ENCODE data around the gene CHD3.

Gene CHD3

GRCh38 chr17:7875804-7876370 is 12.7 kb upstream of the CHD3 start:
- DNase-seq: no peak

GRCh38 chr17:7878234-7878633 is 10.4 kb upstream of the CHD3 start:
- DNase-seq: no peak

- DNase-seq: no peak
These were observed 8.3 kb upstream of the CHD3 start for GRCh38 chr17:7880076-7880868.

GRCh38 chr17:7881276-7882054 is 7.1 kb upstream of the CHD3 start:
- no peak for DNase-seq

- DNase-seq: no peak
These were observed 6.5 kb upstream of the CHD3 start for GRCh38 chr17:7882068-7882467.

- DNase-seq: no peak
These were observed 6.0 kb upstream of the CHD3 start for GRCh38 chr17:7882629-7883028.

GRCh38 chr17:7883781-7884386 is 4.7 kb upstream of the CHD3 start:
- DNase-seq: peak; percentile 22

- DNase-seq: peak; percentile 29
These were observed 3.8 kb upstream of the CHD3 start for GRCh38 chr17:7884581-7885366.

- DNase-seq: peak; percentile 47
These were observed 3.0 kb upstream of the CHD3 start for GRCh38 chr17:7885367-7886226.

GRCh38 chr17:7886227-7887037 is 2.2 kb upstream of the CHD3 start:
- DNase-seq: peak; percentile 58

GRCh38 chr17:7887038-7887481 is 1.5 kb upstream of the CHD3 start:
- DNase-seq: no peak

GRCh38 chr17:7887482-7888183 is 956 bp upstream of the CHD3 start:
- DNase-seq: peak; percentile 94

- peak; percentile 25 for DNase-seq
These were observed 772 bp downstream of the CHD3 start for GRCh38 chr17:7889166-7889955.

GRCh38 chr17:7893187-7893880 is 4.7 kb downstream of the CHD3 start:
- DNase-seq: no peak

GRCh38 chr17:7894226-7894625 is 5.6 kb downstream of the CHD3 start:
- no peak for DNase-seq

- no peak for DNase-seq
These were observed 6.3 kb downstream of the CHD3 start for GRCh38 chr17:7894866-7895265.

- no peak for DNase-seq
These were observed 8.5 kb downstream of the CHD3 start for GRCh38 chr17:7897090-7897489.

- DNase-seq: no peak
These were observed 9.2 kb downstream of the CHD3 start for GRCh38 chr17:7897773-7898172.
